Muscle layer of duodenum (tissue), 2 donors: ENCODE data around the gene FIS1.
"Not testable (repeated sequence)": the region's sequence is repeated elsewhere in the genome, so short reads cannot be mapped to it uniquely, and the experiment has no call there.

ENCODE experiments used
- H3K27ac ChIP-seq: one replicate; pipeline ENCODE4 v1.7.0; 2013; ENCODE audit warnings: mild to moderate bottlenecking, low read length
- H3K27me3 ChIP-seq: one replicate; pipeline ENCODE4 v1.7.0; 2013; ENCODE audit warnings: low read depth, mild to moderate bottlenecking, control low read depth, low read length
- H3K36me3 ChIP-seq, 2 donors: one replicate each; pipeline ENCODE4 v1.7.0; 2013; ENCODE audit warnings: low read length in 2 of 2, control low read depth in 1 of 2, mild to moderate bottlenecking in 1 of 2; ENCODE audit not compliant: insufficient read depth in 2 of 2, control insufficient read depth in 1 of 2
- H3K4me1 ChIP-seq, 2 donors: one replicate each; pipeline ENCODE4 v1.7.0; 2013; ENCODE audit warnings: low read length in 2 of 2, mild to moderate bottlenecking in 2 of 2, control low read depth in 1 of 2, moderate library complexity in 1 of 2; ENCODE audit not compliant: insufficient read depth in 2 of 2, control insufficient read depth in 1 of 2
- H3K4me3 ChIP-seq, 2 donors: one replicate each; pipeline ENCODE4 v1.7.0; 2013; ENCODE audit warnings: low read length in 2 of 2, low read depth in 1 of 2, mild to moderate bottlenecking in 1 of 2
- H3K9me3 ChIP-seq, 2 donors: one replicate each; pipeline ENCODE4 v1.7.0; 2013; ENCODE audit warnings: low read length in 2 of 2, control low read depth in 1 of 2, mild to moderate bottlenecking in 1 of 2; ENCODE audit not compliant: control insufficient read depth in 1 of 2
- donor health status: healthy.

FIS1 gene

DNA sequence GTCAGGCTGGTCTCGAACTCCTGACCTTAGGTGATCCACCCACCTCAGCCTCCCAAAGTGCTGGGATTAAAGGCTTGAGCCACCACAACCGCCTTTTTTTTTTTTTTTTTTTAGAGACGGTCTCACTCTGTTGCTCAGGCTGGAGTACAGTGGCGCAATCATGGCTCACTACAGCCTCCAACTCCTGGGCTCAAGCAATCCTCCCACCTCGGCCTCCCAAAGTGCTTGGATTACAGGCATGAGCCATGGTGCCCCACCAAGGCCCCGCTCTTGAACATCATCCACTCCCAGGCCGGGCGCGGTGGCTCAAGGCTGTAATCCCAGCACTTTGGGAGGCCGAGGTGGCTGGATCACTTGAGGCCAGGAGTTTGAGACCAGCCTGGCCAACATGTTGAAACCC, 45.4 kb downstream of the FIS1 start:
- H3K4me3 ChIP-seq, H3K36me3 ChIP-seq, H3K4me1 ChIP-seq, H3K27ac ChIP-seq, H3K9me3 ChIP-seq: not testable (repeated sequence)
- H3K27me3 ChIP-seq, result peaks cover 14% of the 10 kb centered on the region

DNA sequence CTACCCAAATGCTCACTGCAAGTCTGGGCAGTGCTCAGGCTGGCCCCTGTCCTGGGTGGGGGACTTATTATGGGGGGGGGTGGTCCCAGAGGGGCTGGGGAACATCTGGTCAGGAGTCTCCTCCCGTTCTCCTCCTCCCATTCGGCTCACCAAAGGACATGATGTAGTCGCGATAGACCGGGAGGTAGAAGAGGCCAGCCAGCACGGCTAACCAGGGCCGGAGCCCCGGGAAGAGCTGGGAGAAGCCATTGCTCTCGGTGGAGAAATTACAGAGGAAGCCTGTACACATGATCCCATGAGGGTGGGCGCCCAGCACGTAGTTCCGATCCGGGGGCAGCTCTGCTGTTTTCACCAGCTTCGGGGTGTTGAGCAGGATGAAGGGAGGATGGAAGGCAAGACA, 46.4 kb downstream of the FIS1 start:
- Histone ChIP-seq H3K4me3 (no peak overlapping the region), H3K4me1 (peaks cover 0 to 9% of the 10 kb centered on the region in 2 donors), H3K9me3 (no peaks in the 10 kb centered on the region), H3K36me3 (no peaks in the 10 kb centered on the region), H3K27ac (no peak overlapping the region), H3K27me3 (peaks cover 14% of the 10 kb centered on the region)

DNA sequence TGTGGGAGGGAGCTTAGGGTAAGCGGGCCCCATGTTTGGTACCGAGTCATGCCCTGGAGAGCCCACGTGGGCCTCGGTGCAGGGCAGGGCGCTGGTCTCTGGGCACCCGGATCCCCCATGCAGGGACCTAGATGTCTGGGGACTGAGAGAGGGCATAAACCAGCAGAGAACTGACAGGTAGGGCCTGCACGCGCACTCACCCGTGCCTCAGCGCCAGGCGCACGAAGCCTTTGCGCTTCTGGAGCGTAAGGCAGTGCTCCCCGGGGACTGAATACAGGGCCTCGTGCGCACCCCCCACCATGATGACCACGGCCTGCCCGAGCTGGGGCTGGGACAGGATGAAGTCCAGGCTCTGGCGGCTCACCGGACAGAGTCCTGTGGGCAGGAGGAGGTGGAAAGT, 46.9 kb downstream of the FIS1 start:
- Histone ChIP-seq H3K27me3 (peaks cover 14% of the 10 kb centered on the region), H3K9me3 (no peaks in the 10 kb centered on the region), H3K36me3 (no peaks in the 10 kb centered on the region), H3K4me3 (no peak overlapping the region), H3K4me1 (peaks cover 0 to 9% of the 10 kb centered on the region in 2 donors), H3K27ac (no peak overlapping the region)

DNA sequence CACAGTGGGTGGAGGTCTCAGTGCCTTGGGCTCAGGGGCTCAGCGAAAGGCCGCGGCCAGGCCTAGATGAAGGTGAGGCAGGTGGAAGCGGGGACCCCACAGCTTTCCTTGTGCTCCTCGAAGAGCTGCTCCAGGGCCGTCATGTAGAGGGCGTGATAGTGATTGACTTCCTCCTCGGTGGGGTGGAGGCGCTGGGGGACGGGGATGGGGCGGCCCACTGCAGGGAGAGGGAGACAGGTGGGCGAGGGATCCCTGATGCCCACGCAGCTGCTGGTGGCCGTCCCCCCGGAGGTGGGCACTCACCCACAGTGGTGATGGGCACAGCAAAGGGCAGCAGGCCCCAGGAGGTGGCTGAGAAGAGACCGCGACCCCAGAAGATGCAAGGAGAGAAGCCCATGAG, 49.0 kb downstream of the FIS1 start:
- peaks cover 6% of the 10 kb centered on the region for H3K27me3 ChIP-seq

More for the DNA sequence above, 49.0 kb downstream of the FIS1 start:
- H3K4me3 ChIP-seq, result no peak overlapping the region
- no peak overlapping the region for H3K27ac ChIP-seq
- no peaks in the 10 kb centered on the region for H3K36me3 ChIP-seq
- no peaks in the 10 kb centered on the region for H3K4me1 ChIP-seq
- H3K9me3 ChIP-seq, result no peaks in the 10 kb centered on the region
